ENCODE measurements around the gene TIMM17A.
"Not testable (repeated sequence)": the region's sequence is repeated elsewhere in the genome, so short reads cannot be mapped to it uniquely, and the experiment has no call there.

The TIMM17A gene

DNA sequence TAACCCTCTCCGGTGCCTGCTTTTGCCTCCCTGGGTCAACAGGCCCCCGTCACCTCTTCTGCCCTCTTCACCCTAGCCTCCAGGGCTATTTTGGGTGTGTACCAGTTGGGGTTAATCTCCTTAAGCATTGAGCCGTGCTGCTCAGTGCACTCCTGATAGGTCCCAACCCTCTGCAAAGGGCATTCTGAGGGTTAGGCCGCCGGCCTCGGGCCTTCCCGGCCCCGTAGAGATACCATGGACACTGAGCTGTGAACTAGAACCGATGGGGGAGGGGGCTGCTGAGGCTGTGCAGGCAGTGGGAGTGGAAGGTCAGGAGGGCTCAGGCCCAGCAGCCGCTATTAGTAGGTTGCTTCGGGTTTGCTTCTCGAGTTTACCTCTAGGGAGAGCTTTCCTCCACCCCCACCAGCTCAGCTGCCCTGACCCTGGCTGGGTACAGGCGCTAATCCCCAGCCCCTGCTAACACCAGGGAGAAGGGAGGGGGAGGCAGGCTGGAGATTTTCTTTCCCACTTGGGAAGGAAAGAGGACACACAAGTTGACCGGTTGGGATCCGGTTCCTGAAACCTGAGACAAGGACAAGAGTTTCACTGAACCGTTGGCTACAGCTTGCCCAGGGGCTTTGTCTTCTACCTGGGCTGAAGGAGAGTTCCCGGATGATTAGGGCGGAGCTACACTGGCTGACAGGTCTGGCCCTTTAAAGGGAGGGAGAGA is 13.7 kb upstream of the TIMM17A start:
- no peak for DNase-seq

DNA sequence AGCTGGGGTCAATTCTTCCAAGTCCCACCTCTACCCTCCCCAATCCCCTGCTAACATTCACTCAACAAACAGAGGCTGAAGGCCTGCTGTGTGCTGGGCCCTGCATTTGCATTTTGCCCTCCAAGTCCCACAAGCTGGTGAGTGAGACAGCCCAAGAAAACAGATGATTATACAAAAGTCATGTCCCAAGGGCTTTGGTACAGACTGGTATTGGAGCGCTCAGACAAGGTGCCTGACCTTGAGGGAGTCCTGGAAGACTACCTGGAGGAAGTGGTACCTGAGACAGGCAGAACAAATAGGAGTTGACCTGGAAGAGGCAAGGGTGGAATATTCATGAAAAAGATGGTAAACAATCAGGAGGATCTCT is 13.2 kb upstream of the TIMM17A start:
- DNase-seq = no peak

DNA sequence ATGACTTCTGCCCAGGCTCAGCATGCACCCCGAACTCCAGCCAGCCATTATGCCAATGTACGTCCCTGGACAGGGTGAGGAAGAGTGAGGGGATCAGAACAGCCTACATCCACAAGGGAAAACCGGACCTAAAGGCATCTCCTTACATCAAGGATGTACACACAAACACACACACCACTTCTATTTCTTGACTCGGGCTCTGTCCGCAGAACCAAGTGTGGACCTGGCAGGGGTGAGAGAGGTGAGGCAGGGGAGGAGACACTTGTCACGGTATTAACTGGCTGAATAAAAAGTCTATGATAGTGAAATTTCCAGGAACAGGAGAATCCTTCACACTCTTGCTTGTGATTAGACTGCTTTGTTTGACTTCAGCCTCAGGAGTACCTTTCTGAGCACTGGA is 11.3 kb upstream of the TIMM17A start:
- DNase-seq = no peak

DNA sequence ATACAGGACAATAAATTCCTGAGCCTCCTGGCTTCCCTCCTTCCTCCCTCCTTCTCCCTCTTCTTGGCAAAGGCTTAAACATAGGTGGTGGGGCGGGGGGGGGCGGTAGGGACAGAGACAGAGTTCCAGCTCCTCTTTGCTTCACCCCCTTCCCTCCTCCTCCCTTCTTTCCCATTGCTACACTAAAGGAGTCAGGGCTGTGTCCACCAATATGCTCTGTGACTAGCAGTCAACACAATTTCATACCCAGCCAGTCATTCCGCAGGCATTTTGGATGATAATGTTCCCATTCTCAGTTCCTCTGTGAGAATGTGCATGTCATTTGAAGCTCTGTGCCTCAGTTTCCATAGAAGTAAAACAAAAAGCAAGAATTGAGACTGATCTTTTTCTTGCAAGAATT is 10.7 kb upstream of the TIMM17A start:
- no peak for DNase-seq

DNA sequence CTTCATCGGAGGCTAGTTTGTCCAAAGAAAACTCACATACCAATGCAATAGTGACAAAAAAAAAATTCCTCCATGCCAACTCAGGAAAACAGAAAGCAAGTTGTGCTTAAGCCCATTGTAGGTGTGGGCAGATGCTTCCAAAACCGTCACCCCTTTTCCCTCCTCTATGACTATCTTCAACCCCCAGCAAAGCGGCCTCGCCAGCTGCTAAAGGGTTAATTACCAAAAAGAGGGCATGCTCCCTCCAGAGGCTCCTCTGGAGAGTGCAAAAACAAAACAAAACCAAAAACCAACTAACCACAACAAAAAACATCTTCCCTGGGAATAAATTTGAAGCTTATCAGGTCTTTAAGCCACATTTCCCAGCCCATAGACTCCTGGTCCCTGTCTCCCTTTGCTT is 10.1 kb upstream of the TIMM17A start:
- no peak for DNase-seq

DNA sequence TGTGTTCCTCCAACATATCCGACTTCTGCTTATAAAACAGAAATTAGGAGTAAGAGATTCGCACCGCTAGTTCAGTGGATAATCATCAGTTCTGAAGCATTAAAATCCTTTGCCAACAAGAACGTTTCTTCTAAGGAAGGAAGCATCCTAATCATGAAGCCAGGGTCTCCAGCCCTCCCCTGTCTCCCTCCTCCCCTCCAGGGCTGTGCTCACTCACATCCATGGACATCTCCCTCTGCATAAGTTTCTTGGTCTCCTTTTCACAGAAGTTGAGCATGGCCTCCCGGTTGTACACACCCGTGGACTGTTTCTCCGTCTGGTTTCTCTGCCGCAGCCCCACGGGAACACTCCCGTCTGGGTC is 9.5 kb upstream of the TIMM17A start:
- no peak for DNase-seq

DNA sequence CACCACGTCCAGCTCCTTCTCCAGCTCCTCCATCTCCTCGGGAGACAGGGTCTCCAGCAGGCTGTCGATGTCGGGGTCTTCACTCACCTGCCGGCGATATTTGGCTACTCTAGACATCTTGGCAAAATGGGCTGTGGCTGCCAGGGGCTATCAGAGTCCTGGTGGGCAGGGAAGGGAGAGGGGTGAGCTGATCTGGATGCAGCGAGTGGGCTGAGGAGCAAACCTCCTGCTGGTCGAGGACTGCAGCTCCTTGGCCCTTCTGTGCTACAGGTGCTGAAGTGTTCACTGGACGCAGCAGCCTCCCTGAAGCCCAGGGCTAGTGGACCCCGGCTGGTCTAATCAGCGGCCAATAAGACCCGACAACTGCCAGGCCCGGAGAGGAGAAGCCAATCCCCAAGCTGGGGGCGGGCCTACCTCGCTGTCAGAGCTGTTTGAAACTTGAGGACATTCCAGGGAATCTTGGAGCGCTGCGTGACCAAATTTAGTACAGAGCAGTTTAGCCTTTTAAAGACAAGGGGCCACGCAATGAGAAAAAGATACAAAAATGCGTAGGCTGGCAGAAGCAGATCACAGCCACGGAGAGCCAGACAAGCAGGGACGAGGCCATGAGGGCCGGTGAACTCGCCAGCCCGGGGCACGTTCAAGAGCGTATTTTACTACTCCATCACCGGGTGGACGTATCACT is 8.9 kb upstream of the TIMM17A start, which contains the start of gene LMOD1:
Gene LMOD1, minus strand, starts transcription at position 325 of the 685 bp plus-strand sequence. Its CDS starts 208 bp downstream, at position 117.
- no peak for DNase-seq

DNA sequence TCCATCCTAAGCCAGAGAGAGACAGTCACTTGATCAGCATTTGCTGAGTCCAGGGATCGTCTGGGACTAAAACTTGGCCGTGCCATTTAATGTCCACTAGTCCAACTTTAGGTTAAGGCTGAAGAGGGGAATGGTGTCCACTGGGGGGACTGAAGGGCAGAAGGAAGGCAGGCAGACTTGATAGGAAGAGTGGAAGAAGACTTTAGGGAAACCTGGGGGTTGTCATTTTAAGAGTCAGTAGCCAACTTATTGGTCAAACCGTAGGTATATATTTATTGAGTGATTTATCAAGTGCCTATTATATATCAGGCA is 7.7 kb upstream of the TIMM17A start:
- DNase-seq = no peak

DNA sequence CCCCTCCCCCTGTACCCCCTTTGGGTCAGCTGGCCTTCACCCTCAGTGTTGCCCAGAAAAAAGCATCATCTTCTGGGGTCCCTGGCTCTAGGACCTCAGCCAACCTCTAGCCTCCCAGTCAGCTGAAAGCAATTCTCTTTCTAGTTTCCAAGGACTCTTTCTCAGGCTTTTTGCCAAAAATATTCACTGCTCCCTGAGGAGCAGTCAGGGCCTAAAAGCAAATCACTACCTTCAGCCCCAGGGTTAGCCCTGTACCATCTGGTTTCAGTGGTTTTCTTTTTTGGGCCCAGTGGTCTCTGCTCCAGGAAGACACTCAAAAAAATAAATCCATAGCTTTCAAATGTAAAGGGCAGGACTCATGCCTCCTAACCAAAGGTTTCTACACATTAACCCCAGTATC is 5.8 kb upstream of the TIMM17A start:
- DNase-seq = no peak

DNA sequence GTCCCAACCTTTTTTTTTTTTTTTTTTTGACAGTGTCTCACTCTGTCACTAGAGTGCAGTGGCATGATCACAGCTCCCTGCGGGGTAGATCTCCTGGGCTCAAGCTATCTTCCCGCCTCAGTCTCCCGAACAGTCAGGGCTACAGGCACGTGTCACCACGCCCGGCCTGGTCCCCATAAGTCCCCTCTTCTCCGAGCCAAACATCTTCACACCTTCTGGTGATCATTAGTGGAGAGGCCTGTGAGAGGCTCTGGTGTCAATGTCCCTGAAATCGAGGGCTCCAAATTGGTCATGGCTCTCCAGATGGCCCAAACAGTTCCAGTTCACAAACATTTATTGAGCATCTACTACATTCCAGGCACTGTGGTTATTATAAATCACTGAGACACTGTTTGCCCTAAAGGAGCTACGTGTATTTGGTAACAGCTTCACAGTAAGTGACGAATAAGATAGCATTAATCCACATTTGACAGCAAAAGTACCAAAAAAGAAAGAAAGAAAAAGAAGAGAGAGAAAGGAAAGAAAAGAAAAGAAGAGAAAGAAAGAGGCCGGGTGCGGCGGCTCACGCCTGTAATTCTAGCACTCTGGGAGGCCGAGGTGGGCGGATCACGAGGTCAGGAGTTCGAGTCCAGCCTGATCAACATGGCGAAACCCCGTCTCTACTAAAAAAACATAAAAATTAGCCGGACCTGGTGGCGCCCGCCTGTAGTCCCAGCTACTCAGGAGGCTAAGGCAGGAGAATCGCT is 867 bp upstream of the TIMM17A start:
- DNase-seq = no peak

DNA sequence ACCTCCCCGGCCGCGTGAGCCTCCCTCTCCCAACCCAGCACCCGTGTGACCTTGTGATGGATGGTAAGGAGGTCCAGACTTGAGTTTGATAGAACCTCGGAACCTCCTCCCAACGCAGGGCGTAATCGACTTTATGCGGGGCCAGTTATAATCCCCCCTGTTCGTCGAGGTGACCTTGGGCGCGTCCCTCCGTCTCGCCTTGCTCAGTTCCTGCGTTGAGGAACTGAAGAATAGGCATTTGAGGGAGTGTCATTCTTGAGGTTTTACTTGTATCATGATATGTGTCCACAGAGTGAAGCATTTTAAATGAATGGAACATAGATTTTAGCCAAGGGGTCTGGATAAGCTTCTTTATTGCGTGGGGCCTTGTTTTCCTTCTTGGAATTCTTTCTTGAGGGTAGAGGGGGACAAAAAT is 433 bp downstream of the TIMM17A start:
- DNase-seq = no peak

DNA sequence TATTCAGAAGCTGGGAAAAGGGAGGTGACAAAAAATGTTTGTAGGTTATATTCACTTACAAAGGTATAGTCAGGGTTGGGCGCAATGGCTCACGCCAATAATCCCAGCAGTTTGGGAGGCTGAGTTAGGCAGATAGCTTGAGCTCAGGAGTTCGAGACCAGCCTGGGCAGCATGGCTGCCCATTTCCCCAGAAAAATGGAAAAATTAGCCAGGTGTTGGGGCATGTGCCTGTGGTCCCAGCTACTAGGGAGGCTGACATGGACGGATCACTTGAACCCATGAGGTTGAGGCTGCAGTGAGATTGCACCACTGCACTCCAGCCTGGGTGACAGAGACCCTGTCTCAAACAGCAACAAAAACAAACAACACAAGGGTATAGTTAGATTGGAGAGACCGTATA is 3.0 kb downstream of the TIMM17A start:
- no peak for DNase-seq

DNA sequence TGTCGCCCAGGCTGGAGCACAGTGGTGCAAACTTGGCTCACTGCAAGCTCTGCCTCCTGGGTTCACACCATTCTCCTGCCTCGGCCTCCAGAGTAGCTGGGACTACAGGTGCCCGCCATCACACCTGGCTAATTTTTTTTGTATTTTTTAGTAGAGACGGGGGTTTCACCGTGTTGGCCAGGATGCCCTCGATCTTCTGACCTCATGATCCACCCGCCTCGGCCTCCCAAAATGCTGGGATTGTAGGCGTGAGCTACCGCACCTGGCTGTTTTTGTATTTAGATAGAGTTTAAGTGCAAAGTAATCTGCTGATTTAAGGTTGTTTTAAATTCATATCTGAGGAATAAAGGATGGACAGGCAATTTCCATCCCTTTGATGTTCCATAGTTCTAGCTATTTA is 7.1 kb downstream of the TIMM17A start:
- not testable (repeated sequence) for DNase-seq

DNA sequence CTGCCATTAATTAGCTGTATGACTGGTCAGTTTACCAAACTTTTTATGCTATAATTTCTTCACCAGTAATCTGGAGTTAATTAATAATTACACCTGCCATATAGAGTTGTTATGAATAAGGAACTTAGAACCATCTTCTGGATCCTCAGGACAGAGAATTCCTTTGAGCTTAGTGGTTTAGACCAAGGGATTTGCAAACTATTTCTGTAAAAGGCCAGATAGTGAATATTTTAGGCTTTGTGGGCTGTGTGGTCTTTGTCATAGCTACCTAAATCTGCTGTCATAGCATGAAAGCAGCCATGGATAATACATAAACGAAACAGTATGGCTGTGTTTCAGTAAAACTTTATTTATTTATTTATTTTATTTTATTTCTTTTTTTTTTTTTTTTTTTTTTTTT is 9.0 kb downstream of the TIMM17A start:
- no peak for DNase-seq

DNA sequence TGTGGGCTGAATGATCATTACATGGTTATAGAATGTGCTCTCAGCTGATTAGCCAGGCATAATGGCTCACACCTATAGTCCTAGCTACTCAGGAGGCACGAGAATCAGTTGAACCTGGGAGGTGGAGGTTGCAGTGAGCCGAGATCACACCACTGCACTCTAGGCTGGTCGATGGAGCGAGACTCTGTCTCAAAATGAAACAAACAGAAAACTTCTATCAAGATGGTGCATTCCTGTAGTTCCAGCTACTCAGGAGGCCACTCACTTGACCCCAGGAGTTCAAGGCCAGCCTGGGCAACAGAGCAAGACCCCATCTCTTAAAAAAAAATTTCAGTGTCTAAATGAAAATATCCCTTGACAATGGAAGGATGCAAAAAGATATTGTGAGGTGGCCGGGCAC is 10.9 kb downstream of the TIMM17A start:
- DNase-seq = no peak

DNA sequence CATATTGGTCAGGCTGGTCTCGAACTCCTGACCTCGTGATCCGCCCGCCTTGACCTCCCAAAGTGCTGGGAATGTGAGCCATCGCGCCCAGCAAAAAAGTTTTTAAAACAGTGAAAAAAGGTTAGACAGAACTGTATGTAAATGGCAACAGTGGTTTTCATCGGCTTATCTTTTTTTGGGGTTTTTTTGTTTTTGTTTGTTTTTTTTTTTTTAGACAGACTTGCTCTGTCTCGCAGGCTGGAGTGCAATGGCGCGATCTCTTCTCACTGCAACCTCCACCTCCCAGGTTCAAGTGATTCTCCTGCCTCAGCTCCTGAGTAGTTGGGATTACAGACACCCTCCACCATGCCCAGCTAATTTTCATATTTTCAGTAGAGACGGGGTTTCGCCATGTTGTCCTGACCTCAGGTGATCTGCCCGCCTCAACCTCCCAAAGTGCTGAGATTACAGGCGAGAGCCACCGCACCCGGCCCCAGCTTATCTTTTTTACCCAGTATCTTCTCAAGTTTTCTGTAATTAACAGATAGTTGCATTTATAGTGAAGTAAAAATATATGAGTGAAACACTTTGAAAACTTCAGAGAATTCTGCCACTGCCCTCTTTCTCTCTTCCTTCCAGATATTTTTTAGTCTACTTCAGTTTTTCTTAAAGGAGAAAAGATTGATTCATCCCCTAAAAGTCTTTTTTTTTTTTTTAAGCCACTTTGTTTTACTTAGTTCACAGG is 13.1 kb downstream of the TIMM17A start:
- DNase-seq = no peak

DNA sequence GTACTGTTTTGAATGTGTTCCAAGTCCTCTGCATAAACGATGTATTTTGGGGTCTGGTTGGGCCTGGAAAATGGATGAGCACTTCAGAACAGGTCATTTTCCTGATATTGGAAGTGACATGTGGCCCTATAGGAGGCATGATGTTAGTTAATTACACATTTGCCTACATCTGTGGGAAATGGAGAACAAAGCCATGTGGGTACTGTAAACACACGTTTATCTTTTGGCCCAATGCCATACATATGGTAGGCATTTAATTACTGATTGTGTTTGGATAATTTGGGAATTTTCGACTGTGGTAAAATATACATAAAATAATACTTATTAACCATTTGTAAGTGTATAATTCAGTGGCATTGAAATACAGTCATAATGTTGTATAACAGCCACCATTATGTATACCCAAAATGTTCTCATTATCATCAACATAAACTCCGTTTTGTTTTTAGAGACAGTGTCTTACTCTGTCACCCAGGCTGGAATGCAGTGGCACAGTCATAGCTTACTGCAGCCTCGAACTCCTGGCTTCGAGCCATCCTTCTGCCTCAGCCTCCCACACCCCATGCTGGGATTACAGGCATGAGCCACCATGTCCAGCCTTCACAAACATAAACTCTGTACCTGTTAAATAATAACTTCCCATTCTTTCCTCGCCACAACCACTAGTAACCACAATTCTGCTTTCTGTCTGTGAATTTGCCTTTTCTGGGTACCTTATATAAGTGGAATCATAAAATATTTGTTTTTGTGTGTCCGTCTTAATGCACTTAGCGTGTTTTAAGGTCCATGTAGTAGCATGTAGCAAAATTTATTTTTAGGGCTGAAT is 15.2 kb downstream of the TIMM17A start:
- no peak for DNase-seq

DNA sequence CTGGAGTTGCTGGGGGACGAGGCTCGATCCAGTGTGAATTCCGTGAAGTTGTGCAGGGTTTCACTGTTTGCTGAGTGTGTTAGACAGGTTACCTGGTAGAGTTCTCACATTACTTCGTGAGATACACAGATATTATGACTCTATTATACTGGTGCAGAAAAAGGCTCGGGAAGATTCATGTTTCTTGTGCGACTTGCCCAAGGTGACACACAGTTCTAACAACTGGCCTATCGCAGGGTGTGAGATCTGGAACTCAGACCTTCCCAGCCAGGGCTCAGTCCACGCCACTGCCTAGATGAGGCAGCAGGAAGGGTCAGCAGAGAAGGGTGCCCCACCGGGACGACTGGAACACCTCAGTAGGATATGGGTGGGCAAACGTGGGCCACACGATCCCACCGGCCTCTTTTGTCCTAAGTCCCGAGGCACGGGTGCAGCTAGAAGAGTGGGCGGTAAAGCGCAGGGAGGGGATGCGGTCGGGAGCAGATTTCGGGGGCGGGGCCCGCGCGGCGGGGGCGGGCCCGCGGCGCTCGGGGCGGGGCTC is 26.8 kb downstream of the TIMM17A start:
- peak; percentile 58 for DNase-seq

DNA sequence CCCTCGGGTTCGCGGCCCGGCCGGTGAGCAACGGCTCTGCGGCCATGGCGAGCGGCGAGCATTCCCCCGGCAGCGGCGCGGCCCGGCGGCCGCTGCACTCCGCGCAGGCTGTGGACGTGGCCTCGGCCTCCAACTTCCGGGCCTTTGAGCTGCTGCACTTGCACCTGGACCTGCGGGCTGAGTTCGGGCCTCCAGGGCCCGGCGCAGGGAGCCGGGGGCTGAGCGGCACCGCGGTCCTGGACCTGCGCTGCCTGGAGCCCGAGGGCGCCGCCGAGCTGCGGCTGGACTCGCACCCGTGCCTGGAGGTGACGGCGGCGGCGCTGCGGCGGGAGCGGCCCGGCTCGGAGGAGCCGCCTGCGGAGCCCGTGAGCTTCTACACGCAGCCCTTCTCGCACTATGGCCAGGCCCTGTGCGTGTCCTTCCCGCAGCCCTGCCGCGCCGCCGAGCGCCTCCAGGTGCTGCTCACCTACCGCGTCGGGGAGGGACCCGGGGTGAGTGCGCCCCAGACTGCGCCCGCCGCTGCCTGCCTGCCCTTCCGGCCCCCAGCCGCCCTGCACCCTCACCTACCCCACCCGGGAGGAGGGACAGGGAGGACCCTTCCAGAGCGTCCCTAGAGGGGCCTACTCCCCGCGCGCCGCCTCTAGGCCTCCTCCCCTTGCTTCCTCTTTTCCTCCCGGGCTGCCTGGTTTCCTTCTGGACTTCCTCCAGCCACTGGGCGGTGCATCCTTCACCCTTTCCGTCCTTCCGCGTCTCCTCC is 27.5 kb downstream of the TIMM17A start, which contains the start of gene RNPEP:
Gene RNPEP, plus strand, starts transcription at position 26 of the 757 bp plus-strand sequence. Its CDS starts 19 bp downstream, at position 45.
- peak; percentile 21 for DNase-seq

DNA sequence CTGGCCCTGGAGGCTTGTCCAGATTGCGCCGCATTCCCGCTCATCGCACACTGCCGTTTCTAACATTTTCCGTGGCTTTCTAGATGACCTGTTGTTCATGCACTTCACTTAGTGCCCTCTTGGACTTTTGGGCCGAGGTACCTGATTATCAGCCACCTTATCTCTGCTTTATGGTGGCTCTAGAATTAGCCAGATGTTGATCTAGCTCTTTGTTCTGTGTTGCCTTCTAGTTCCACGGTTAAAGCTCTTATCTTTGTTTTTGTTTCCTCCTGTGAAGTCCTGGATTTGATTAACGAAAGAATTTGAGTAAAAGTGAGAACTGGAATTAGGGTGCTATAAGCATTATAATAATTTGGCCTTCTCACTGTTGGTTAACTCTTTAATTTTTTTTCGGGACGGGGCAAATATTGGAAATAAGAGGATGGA is 28.1 kb downstream of the TIMM17A start:
- DNase-seq = no peak

DNA sequence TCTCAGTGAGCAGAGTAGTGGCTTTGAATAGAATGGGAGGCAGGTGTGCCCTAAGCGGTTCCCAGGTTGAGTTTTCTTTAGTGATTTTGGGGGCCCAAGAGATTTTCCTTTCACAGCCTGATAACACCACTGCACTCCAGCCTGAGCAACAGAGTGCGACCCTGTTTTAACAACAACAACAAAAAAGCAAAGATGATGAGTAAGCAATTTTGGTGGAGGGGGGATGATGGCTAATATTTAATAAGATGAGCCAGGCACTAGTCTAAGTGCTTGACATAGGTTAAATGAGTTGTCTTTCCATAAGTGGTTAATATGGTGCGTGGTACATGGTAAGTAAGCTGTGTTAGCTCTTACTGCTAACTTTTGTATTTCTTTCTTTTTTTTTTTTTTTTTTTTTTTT is 29.1 kb downstream of the TIMM17A start:
- DNase-seq = no peak
